ENCODE results near the gene MFSD2B. TPM values are rescaled to one million over a fixed set of nuclear protein-coding genes. Genes with fewer than 3 reads are reported as not detected.

Gene MFSD2B
- polyA plus RNA-seq, 1 donor (not counting 4 experiments of a cell fraction or from before 2014, with no cell fraction given), result 0.10 TPM

GRCh38 chr2:23994567-23994966, 15.3 kb upstream of the MFSD2B start:
- dilution Hi-C loops (cut with MboI; ENCODE audit: extremely low pct_ligation_motif_present, low sequenced_read_pairs), result no loop called here
- no peaks in the 10 kb centered on the region for H3K27me3 ChIP-seq (ENCODE audit: control insufficient read depth, extremely low read depth, insufficient read depth, low read length)
- FAIRE-seq, result no peak
- H3K9me3 ChIP-seq (ENCODE audit: control insufficient read depth, low read depth, low read length), result no peaks in the 10 kb centered on the region
- no peak overlapping the region for H3K9ac ChIP-seq (ENCODE audit: control insufficient read depth, extremely low read depth, insufficient read depth, low read length)
- H3K4me3 ChIP-seq (ENCODE audit: control insufficient read depth in 2 of 3, extremely low read depth in 1 of 3, insufficient read depth in 2 of 3, low read depth in 1 of 3, low read length in 3 of 3), result no peak overlapping the region
- H3K9me1 ChIP-seq (ENCODE audit: control insufficient read depth, extremely low read depth, insufficient read depth, low read length), result no peaks in the 10 kb centered on the region
- no peaks in the 10 kb centered on the region for H4K20me1 ChIP-seq (ENCODE audit: control insufficient read depth, extremely low read depth, insufficient read depth, low read length)
- H3K36me3 ChIP-seq (ENCODE audit: control insufficient read depth in 2 of 2, extremely low read depth in 1 of 2, insufficient read depth in 2 of 2, low read length in 2 of 2), result peaks cover 2 to 3% of the 10 kb centered on the region in 2 experiments
- no peak overlapping the region for H2AFZ ChIP-seq (ENCODE audit: control insufficient read depth, low read length)
- H3K79me2 ChIP-seq (ENCODE audit: control insufficient read depth, insufficient read depth, low read length), result no peaks in the 10 kb centered on the region
- no peaks in the 10 kb centered on the region for H3K4me1 ChIP-seq (ENCODE audit: control insufficient read depth, extremely low read depth, insufficient read depth, low read length)
- no peak overlapping the region for H3K4me2 ChIP-seq (ENCODE audit: control insufficient read depth, extremely low read depth, insufficient read depth, low read depth, low read length)
- DNase-seq (ENCODE audit: low read depth, low spot score), result no peak
- TF ChIP-seq CTCF (optimal IDR thresholded peaks at IDR 0.05 in 1 of 3, IDR thresholded peaks at IDR 0.05 in 1 of 3, conservative IDR thresholded peaks at IDR 0.05 in 1 of 3; ENCODE audit: extremely low read depth in 1 of 3, insufficient read depth in 2 of 3, low read length in 3 of 3), result no peak
- no peak for TF ChIP-seq EZH2 (IDR thresholded peaks at IDR 0.05; ENCODE audit: low read length)
- H3K27ac ChIP-seq (ENCODE audit: control insufficient read depth, insufficient read depth, low read length), result no peak overlapping the region

GRCh38 chr2:24007693-24008092, 2.2 kb upstream of the MFSD2B start:
- H3K27ac ChIP-seq (ENCODE audit: control insufficient read depth, insufficient read depth, low read length), result no peak overlapping the region
- no peaks in the 10 kb centered on the region for H3K9me1 ChIP-seq (ENCODE audit: control insufficient read depth, extremely low read depth, insufficient read depth, low read length)
- no peaks in the 10 kb centered on the region for H3K36me3 ChIP-seq (ENCODE audit: control insufficient read depth in 2 of 2, extremely low read depth in 1 of 2, insufficient read depth in 2 of 2, low read length in 2 of 2)
- no peak overlapping the region for H2AFZ ChIP-seq (ENCODE audit: control insufficient read depth, low read length)
- peaks cover 3% of the 10 kb centered on the region for H4K20me1 ChIP-seq (ENCODE audit: control insufficient read depth, extremely low read depth, insufficient read depth, low read length)
- H3K79me2 ChIP-seq (ENCODE audit: control insufficient read depth, insufficient read depth, low read length), result no peaks in the 10 kb centered on the region
- H3K4me1 ChIP-seq (ENCODE audit: control insufficient read depth, extremely low read depth, insufficient read depth, low read length), result no peaks in the 10 kb centered on the region
- H3K27me3 ChIP-seq (ENCODE audit: control insufficient read depth, extremely low read depth, insufficient read depth, low read length), result peaks cover 29% of the 10 kb centered on the region
- dilution Hi-C loops (cut with MboI; ENCODE audit: extremely low pct_ligation_motif_present, low sequenced_read_pairs), result no loop called here
- H3K4me3 ChIP-seq (ENCODE audit: control insufficient read depth in 2 of 3, extremely low read depth in 1 of 3, insufficient read depth in 2 of 3, low read depth in 1 of 3, low read length in 3 of 3), result no peak overlapping the region
- no peak for TF ChIP-seq CTCF (optimal IDR thresholded peaks at IDR 0.05 in 1 of 3, IDR thresholded peaks at IDR 0.05 in 1 of 3, conservative IDR thresholded peaks at IDR 0.05 in 1 of 3; ENCODE audit: extremely low read depth in 1 of 3, insufficient read depth in 2 of 3, low read length in 3 of 3)
- no peak for TF ChIP-seq EZH2 (IDR thresholded peaks at IDR 0.05; ENCODE audit: low read length)
- H3K9me3 ChIP-seq (ENCODE audit: control insufficient read depth, low read depth, low read length), result no peaks in the 10 kb centered on the region
- H3K4me2 ChIP-seq (ENCODE audit: control insufficient read depth, extremely low read depth, insufficient read depth, low read depth, low read length), result no peak overlapping the region
- DNase-seq (ENCODE audit: low read depth, low spot score), result no peak
- no peak overlapping the region for H3K9ac ChIP-seq (ENCODE audit: control insufficient read depth, extremely low read depth, insufficient read depth, low read length)
- no peak for FAIRE-seq

All from keratinocyte (primary cell).